ENCODE data around the gene MED22. TPM values are rescaled to one million over a fixed set of nuclear protein-coding genes. Genes with fewer than 3 reads are reported as not detected.
"Not testable (repeated sequence)": the region's sequence is repeated elsewhere in the genome, so short reads cannot be mapped to it uniquely, and the experiment has no call there.

The MED22 gene
- total and polyA plus RNA-seq, 2 experiments from 2014 or later = 74.9 to 125 TPM

- no peak for TF ChIP-seq CTCF (IDR thresholded peaks at IDR 0.05; ENCODE audit: low read depth, low read length)
- Histone ChIP-seq H3K4me3 (peak within 1 kb of the TSS; percentile 91), H3K9me3 (ENCODE audit: low read depth) (no peaks in the 10 kb centered on the region), H3K27me3 (no peaks in the 10 kb centered on the region), H3K27ac (peak within 1 kb of the TSS; percentile 78), H3K4me1 (ENCODE audit: low read depth) (peaks cover 5% of the 10 kb centered on the region), H3K36me3 (peaks cover 26% of the 10 kb centered on the region)
- peak; percentile 92 to 95 for DNase-seq (ENCODE audit: low read depth in 1 of 2, low spot score in 1 of 2)
Observed at GRCh38 chr9:133335924-133336811, 11.8 kb downstream of the MED22 start, which contains the start of gene SURF6. TSS of gene SURF6 (minus strand) at chr9:133336188. CDS start at chr9:133336132, 56 bp downstream.

- DNase-seq (ENCODE audit: low read depth in 1 of 2, low spot score in 1 of 2); H3K4me1 ChIP-seq (ENCODE audit: low read depth); H3K27me3 ChIP-seq; H3K9me3 ChIP-seq (ENCODE audit: low read depth); H3K27ac ChIP-seq: not testable (repeated sequence)
- H3K36me3 ChIP-seq = peaks cover 31% of the 10 kb centered on the region
- peak overlapping the region; percentile 91 for H3K4me3 ChIP-seq
Observed at GRCh38 chr9:133334888-133335287, 13.0 kb downstream of the MED22 start.

- no peaks in the 10 kb centered on the region for H3K27me3 ChIP-seq
- peaks cover 32% of the 10 kb centered on the region for H3K36me3 ChIP-seq
- peaks cover 5% of the 10 kb centered on the region for H3K4me1 ChIP-seq (ENCODE audit: low read depth)
- H3K4me3 ChIP-seq = no peak overlapping the region
- H3K27ac ChIP-seq = no peak overlapping the region
- no peak for TF ChIP-seq CTCF (IDR thresholded peaks at IDR 0.05; ENCODE audit: low read depth, low read length)
- no peak for DNase-seq (ENCODE audit: low read depth in 1 of 2, low spot score in 1 of 2)
- no peaks in the 10 kb centered on the region for H3K9me3 ChIP-seq (ENCODE audit: low read depth)
Observed at GRCh38 chr9:133334161-133334560, 13.8 kb downstream of the MED22 start.

- no peak for DNase-seq (ENCODE audit: low read depth in 1 of 2, low spot score in 1 of 2)
- H3K27me3 ChIP-seq = no peaks in the 10 kb centered on the region
- H3K27ac ChIP-seq = no peak overlapping the region
- H3K4me1 ChIP-seq (ENCODE audit: low read depth) = peaks cover 5% of the 10 kb centered on the region
- H3K4me3 ChIP-seq = no peak overlapping the region
- no peak for TF ChIP-seq CTCF (IDR thresholded peaks at IDR 0.05; ENCODE audit: low read depth, low read length)
- no peaks in the 10 kb centered on the region for H3K9me3 ChIP-seq (ENCODE audit: low read depth)
- peaks cover 32% of the 10 kb centered on the region for H3K36me3 ChIP-seq
Observed at GRCh38 chr9:133333566-133333965, 14.4 kb downstream of the MED22 start.

- no peaks in the 10 kb centered on the region for H3K9me3 ChIP-seq (ENCODE audit: low read depth)
- H3K36me3 ChIP-seq = peaks cover 32% of the 10 kb centered on the region
- no peak overlapping the region for H3K27ac ChIP-seq
- H3K4me1 ChIP-seq (ENCODE audit: low read depth) = peaks cover 5% of the 10 kb centered on the region
- TF ChIP-seq CTCF (IDR thresholded peaks at IDR 0.05; ENCODE audit: low read depth, low read length) = no peak
- no peaks in the 10 kb centered on the region for H3K27me3 ChIP-seq
- H3K4me3 ChIP-seq = no peak overlapping the region
- no peak for DNase-seq (ENCODE audit: low read depth in 1 of 2, low spot score in 1 of 2)
Observed at GRCh38 chr9:133333011-133333410, 14.9 kb downstream of the MED22 start.

GRCh38 chr9:133332381-133332730 lies 15.6 kb downstream of the MED22 start:
- Histone ChIP-seq H3K27ac (no peak overlapping the region), H3K27me3 (no peaks in the 10 kb centered on the region), H3K9me3 (ENCODE audit: low read depth) (no peaks in the 10 kb centered on the region), H3K4me1 (ENCODE audit: low read depth) (peaks cover 5% of the 10 kb centered on the region), H3K4me3 (no peak overlapping the region), H3K36me3 (peaks cover 32% of the 10 kb centered on the region)
- DNase-seq (ENCODE audit: low read depth in 1 of 2, low spot score in 1 of 2) = no peak
- no peak for TF ChIP-seq CTCF (IDR thresholded peaks at IDR 0.05; ENCODE audit: low read depth, low read length)

Data from cardiac muscle cell (in vitro differentiated cells and primary cell).